ENCODE measurements around the gene CAMKK2. TPM values are rescaled to one million over a fixed set of nuclear protein-coding genes. Genes with fewer than 3 reads are reported as not detected.
A peak's percentile ranks its signal among the peaks of the same experiment; 100 is the strongest.

Gene CAMKK2
- total RNA-seq, 1 experiment from 2014 or later: 24.7 TPM

GRCh38 chr12:121240484-121241101, 55.9 kb downstream of the CAMKK2 start:
- no peaks in the 10 kb centered on the region for H4K20me1 ChIP-seq (ENCODE audit: control insufficient read depth, insufficient read depth, insufficient read length)
- no peak overlapping the region for H3K18ac ChIP-seq (ENCODE audit: insufficient read length, low read depth, low read length)
- Mint-ChIP-seq H3K9me3 (no peaks in the 10 kb centered on the region), H3K27me3 (ENCODE audit: low read depth) (no peaks in the 10 kb centered on the region), H3K27ac (peak overlapping the region in 2 of 3 experiments; percentile 4 to 91; a peak in 4 of 7 replicates), H3K4me3 (0 out of 5 replicates have a peak overlapping the region, but pooled peaks of 1 of the 2 experiments have one; percentile 42), H3K36me3 (ENCODE audit: insufficient read depth in 1 of 3, low read depth in 3 of 3) (peaks cover 16 to 23% (median 21%) of the 10 kb centered on the region in 3 experiments; a peak in 6 of 7 replicates), H3K4me1 (peaks cover 25 to 40% of the 10 kb centered on the region in 2 experiments)
- H3K23ac ChIP-seq (ENCODE audit: insufficient read length, low read depth, low read length): no peak overlapping the region
- no CpG with 5 or more reads among the region's 38 CpGs for WGBS (ENCODE audit: extremely low coverage, insufficient read length, low lambda C conversion rate)
- TF ChIP-seq CTCF (conservative IDR thresholded peaks at IDR 0.05): no peak
- no peak overlapping the region for H2AFZ ChIP-seq (ENCODE audit: low read length)
- no peak overlapping the region for H3K9ac ChIP-seq (ENCODE audit: extremely low read depth, insufficient read length, low read length)
- no peaks in the 10 kb centered on the region for H3K79me2 ChIP-seq (ENCODE audit: insufficient read depth, low read length)
- no peak overlapping the region for H3K4ac ChIP-seq (ENCODE audit: low read depth, low read length)
- H2BK5ac ChIP-seq (ENCODE audit: insufficient read length, low read length): no peak overlapping the region
- no peaks in the 10 kb centered on the region for H3K79me1 ChIP-seq (ENCODE audit: insufficient read depth, low read depth, low read length, poor library complexity, severe bottlenecking)
- no peak overlapping the region for H3T11ph ChIP-seq (ENCODE audit: low read length)
- no peak overlapping the region for H2BK15ac ChIP-seq (ENCODE audit: low read depth, low read length)
- no peak overlapping the region for H3K14ac ChIP-seq (ENCODE audit: insufficient read depth, low read length)
- no peak overlapping the region for H4K5ac ChIP-seq (ENCODE audit: insufficient read length, low read depth, low read length)
- no peak overlapping the region for H2AK5ac ChIP-seq (ENCODE audit: insufficient read length, low read length)
- H3K9me3 ChIP-seq (ENCODE audit: control insufficient read depth, low read depth, low read length): no peaks in the 10 kb centered on the region
- H3K23me2 ChIP-seq (ENCODE audit: insufficient read length, low read depth, low read length, poor library complexity, severe bottlenecking): no peaks in the 10 kb centered on the region
- no peak overlapping the region for H2BK120ac ChIP-seq (ENCODE audit: low read depth, low read length, poor library complexity, severe bottlenecking)
- no peak overlapping the region for H4K8ac ChIP-seq (replicated peaks; ENCODE audit: insufficient read length, low read depth, low read length)
- no peak overlapping the region for H2BK20ac ChIP-seq (ENCODE audit: low read depth, low read length, poor library complexity, severe bottlenecking)
- peak; percentile 69 for DNase-seq
- H2BK12ac ChIP-seq (ENCODE audit: insufficient read length, low read depth, low read length): no peak overlapping the region
- no peak overlapping the region for H3K27ac ChIP-seq (ENCODE audit: insufficient read length, low read depth, low read length)
- H4K91ac ChIP-seq (ENCODE audit: insufficient read length, low read depth, low read length): no peak overlapping the region
- H3K4me1 ChIP-seq (ENCODE audit: insufficient read depth, low read length): peaks cover 3% of the 10 kb centered on the region; the same call in 1 of the 2 replicates
- H3K4me2 ChIP-seq (ENCODE audit: insufficient read depth, insufficient read length, low read length): no peak overlapping the region
- H3K27me3 ChIP-seq (ENCODE audit: insufficient read depth, low read length): no peaks in the 10 kb centered on the region
- H3K56ac ChIP-seq (ENCODE audit: insufficient read length, low read depth, low read length): no peak overlapping the region
